Esophagus muscularis mucosa (tissue), 4 donors: ENCODE measurements around the gene MAGI1.

Experiments used
- EP300 ChIP-seq: sonication (generic); formaldehyde crosslinking; IDR thresholded peaks from one replicate; pipeline ENCODE4 v1.6.1; 2017; ENCODE audit warnings: antibody characterized with exemption
- POLR2A ChIP-seq: fragments of 450-650 bp; IDR thresholded peaks from one replicate; pipeline ENCODE4 v1.6.1; 2017; ENCODE audit warnings: antibody characterized with exemption, moderate library complexity, mild to moderate bottlenecking, low read depth
- POLR2AphosphoS5 ChIP-seq, 2 donors: sonication (generic); formaldehyde crosslinking; IDR thresholded peaks; one replicate each; pipeline ENCODE4 v1.6.1; 2017; ENCODE audit warnings: antibody characterized with exemption in 2 of 2
- TF ChIP-seq, protein P1 (sequence below), 3 experiments: fragments of 200-600 bp in 2 of 3; fragments of 450-650 bp in 1 of 3; sonication (generic) in 2 of 3; IDR thresholded peaks; one replicate each; pipeline ENCODE4 v1.5.1; 2017 to 2019; ENCODE audit warnings: antibody characterized with exemption in 3 of 3, mild to moderate bottlenecking in 2 of 3, moderate library complexity in 1 of 3

DNA sequence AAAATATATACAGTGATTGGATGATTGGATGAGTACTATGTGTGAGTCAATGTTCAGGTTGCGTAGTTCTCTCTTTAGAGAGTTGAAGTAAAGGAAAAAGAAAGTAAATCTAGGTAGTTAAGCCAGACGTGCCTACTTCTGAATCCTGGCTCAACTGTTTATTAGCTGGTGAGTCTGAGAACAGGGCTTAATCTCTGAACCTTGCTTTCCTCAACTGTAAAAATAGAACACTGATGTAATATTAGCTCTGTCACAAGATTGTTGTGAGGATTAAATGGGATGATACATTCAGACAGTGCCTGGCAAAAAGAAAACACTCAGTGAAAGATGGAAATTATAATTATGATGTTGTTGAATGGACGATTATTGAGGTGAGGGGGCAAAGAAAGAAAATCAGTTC is 413.4 kb downstream of the MAGI1 start:
- no peak for TF ChIP-seq POLR2A
- TF ChIP-seq, protein P1, sequence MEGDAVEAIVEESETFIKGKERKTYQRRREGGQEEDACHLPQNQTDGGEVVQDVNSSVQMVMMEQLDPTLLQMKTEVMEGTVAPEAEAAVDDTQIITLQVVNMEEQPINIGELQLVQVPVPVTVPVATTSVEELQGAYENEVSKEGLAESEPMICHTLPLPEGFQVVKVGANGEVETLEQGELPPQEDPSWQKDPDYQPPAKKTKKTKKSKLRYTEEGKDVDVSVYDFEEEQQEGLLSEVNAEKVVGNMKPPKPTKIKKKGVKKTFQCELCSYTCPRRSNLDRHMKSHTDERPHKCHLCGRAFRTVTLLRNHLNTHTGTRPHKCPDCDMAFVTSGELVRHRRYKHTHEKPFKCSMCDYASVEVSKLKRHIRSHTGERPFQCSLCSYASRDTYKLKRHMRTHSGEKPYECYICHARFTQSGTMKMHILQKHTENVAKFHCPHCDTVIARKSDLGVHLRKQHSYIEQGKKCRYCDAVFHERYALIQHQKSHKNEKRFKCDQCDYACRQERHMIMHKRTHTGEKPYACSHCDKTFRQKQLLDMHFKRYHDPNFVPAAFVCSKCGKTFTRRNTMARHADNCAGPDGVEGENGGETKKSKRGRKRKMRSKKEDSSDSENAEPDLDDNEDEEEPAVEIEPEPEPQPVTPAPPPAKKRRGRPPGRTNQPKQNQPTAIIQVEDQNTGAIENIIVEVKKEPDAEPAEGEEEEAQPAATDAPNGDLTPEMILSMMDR (IDR thresholded peaks at IDR 0.05), result no peak
- no peak for TF ChIP-seq POLR2AphosphoS5 (IDR thresholded peaks at IDR 0.05)
- TF ChIP-seq EP300, result no peak
